Measurements from ENCODE around the gene CNPPD1.

CNPPD1 gene

GRCh38 chr2:219176818-219177551 is at the start of gene CNPPD1:
Gene CNPPD1, minus strand, starts transcription at chr2:219176925. Its CDS starts 97 bp downstream, at chr2:219176828.
- peak; percentile 52 to 85 for DNase-seq

- no peak for DNase-seq
These were observed 48.6 kb upstream of the CNPPD1 start for GRCh38 chr2:219225350-219225749.

GRCh38 chr2:219223831-219224610 is 47.3 kb upstream of the CNPPD1 start:
- DNase-seq, result no peak

- no peak for DNase-seq
These were observed 45.3 kb upstream of the CNPPD1 start for GRCh38 chr2:219221957-219222518.

GRCh38 chr2:219220652-219221402 is 44.1 kb upstream of the CNPPD1 start:
- DNase-seq, result no peak

- no peak for DNase-seq
These were observed 43.2 kb upstream of the CNPPD1 start for GRCh38 chr2:219219784-219220532.

- peak; percentile 96 to 98 for DNase-seq
These were observed 42.3 kb upstream of the CNPPD1 start, which contains the start of gene ABCB6 for GRCh38 chr2:219218732-219219701. Gene ABCB6, minus strand, starts transcription at chr2:219218958. Its CDS starts 285 bp downstream, at chr2:219218673.

- peak; percentile 75 to 81 for DNase-seq
These were observed 41.5 kb upstream of the CNPPD1 start for GRCh38 chr2:219218217-219218731.

- no peak for DNase-seq
These were observed 39.8 kb upstream of the CNPPD1 start for GRCh38 chr2:219216535-219216915.

- DNase-seq, result no peak
These were observed 39.3 kb upstream of the CNPPD1 start for GRCh38 chr2:219215871-219216534.

- no peak for DNase-seq
These were observed 38.1 kb upstream of the CNPPD1 start for GRCh38 chr2:219214786-219215185.

- DNase-seq, result no peak
These were observed 37.4 kb upstream of the CNPPD1 start for GRCh38 chr2:219214141-219214540.

GRCh38 chr2:219213486-219214071 is 36.9 kb upstream of the CNPPD1 start:
- no peak for DNase-seq

GRCh38 chr2:219213026-219213415 is 36.3 kb upstream of the CNPPD1 start:
- DNase-seq, result no peak

- no peak for DNase-seq
These were observed 34.2 kb upstream of the CNPPD1 start for GRCh38 chr2:219210886-219211362.

GRCh38 chr2:219210196-219210885 is 33.6 kb upstream of the CNPPD1 start:
- no peak for DNase-seq

- no peak for DNase-seq
These were observed 32.8 kb upstream of the CNPPD1 start for GRCh38 chr2:219209236-219210195.
